ENCODE data around the gene PNPLA7. TPM values are rescaled to one million over a fixed set of nuclear protein-coding genes. Genes with fewer than 3 reads are reported as not detected.

The PNPLA7 gene
- total and polyA plus RNA-seq, 2 of the 8 experiments (the other 6 are each of a cell fraction or from before 2014, with no cell fraction given) = 0.35 to 0.47 TPM

- Histone ChIP-seq H2BK120ac (replicated peaks; ENCODE audit: low read depth, low read length) (no peak overlapping the region), H4K8ac (ENCODE audit: extremely low read depth, insufficient read depth, low read length) (no peak overlapping the region), H3K56ac (replicated peaks; ENCODE audit: insufficient read length, low read depth, low read length) (no peak overlapping the region), H3K14ac (ENCODE audit: insufficient read length) (no peak overlapping the region), H3K4me1 (replicated peaks in 1 of 4; ENCODE audit: control insufficient read depth in 3 of 4, insufficient read depth in 4 of 4, low read length in 3 of 4) (peaks cover 0 to 23% (median 7%) of the 10 kb centered on the region in 4 experiments; a peak in 6 of 7 replicates), H3K23me2 (ENCODE audit: low read depth, low read length) (peaks cover 3% of the 10 kb centered on the region; the same call in 1 of the 2 replicates), H3K4me3 (ENCODE audit: extremely low read depth in 1 of 4, insufficient read depth in 2 of 4, low read depth in 3 of 4, low read length in 4 of 4) (no peak overlapping the region), H3K36me3 (ENCODE audit: control insufficient read depth in 2 of 4, insufficient read depth in 4 of 4, low read length in 3 of 4) (peaks cover 12 to 50% (median 30%) of the 10 kb centered on the region in 4 experiments), H2AFZ (ENCODE audit: low read length) (no peak overlapping the region), H3K9me3 (ENCODE audit: insufficient read depth in 2 of 2, low read depth in 1 of 2, low read length in 1 of 2) (no peaks in the 10 kb centered on the region), H2AK5ac (ENCODE audit: low read depth, low read length) (no peak overlapping the region), H2BK5ac (ENCODE audit: low read depth, low read length) (no peak overlapping the region), H3K79me1 (ENCODE audit: low read depth, low read length) (peaks cover 30% of the 10 kb centered on the region), H3K4ac (replicated peaks; ENCODE audit: insufficient read length, low read depth, low read length) (no peak overlapping the region), H3K9ac (replicated peaks in 1 of 4; ENCODE audit: extremely low read depth in 1 of 4, low read depth in 3 of 4, low read length in 3 of 4) (no peak overlapping the region), H3K27me3 (replicated peaks in 1 of 4; ENCODE audit: control insufficient read depth in 3 of 4, extremely low read depth in 1 of 4, insufficient read depth in 3 of 4, low read length in 3 of 4) (no peaks in the 10 kb centered on the region), H3K79me2 (ENCODE audit: control insufficient read depth in 1 of 2, insufficient read depth in 2 of 2, low read length in 2 of 2) (peaks cover 12 to 21% of the 10 kb centered on the region in 2 experiments), H2BK20ac (ENCODE audit: low read length) (no peak overlapping the region), H3K18ac (ENCODE audit: extremely low read depth, low read length) (no peak overlapping the region), H3K27ac (ENCODE audit: low read depth, low read length) (no peak overlapping the region; the same call in 1 of the 2 replicates), H3K4me2 (ENCODE audit: insufficient read depth in 1 of 2, low read depth in 2 of 2, low read length in 2 of 2) (0 out of 4 replicates have a peak overlapping the region, but pooled peaks of 1 of the 2 experiments have one; percentile 23), H2BK15ac (ENCODE audit: low read length) (no peak overlapping the region), H3K23ac (ENCODE audit: insufficient read length) (no peak overlapping the region), H4K91ac (replicated peaks; ENCODE audit: insufficient read length, low read length) (no peak overlapping the region), H2BK12ac (ENCODE audit: low read depth, low read length) (no peak overlapping the region), H4K5ac (ENCODE audit: insufficient read length, low read depth, low read length) (no peak overlapping the region), H4K20me1 (replicated peaks in 1 of 2; ENCODE audit: control insufficient read depth in 1 of 2, insufficient read depth in 2 of 2, low read length in 2 of 2) (peaks cover 14 to 43% of the 10 kb centered on the region in 2 experiments)
- FAIRE-seq = no peak
- 85% methylated on average over 4 of the region's 4 CpGs; no CpG with 5 or more reads in 1 of the 2 experiments for WGBS, 2 experiments (ENCODE audit: extremely low coverage in 1 of 2, insufficient coverage in 1 of 2, insufficient read length in 1 of 2, insufficient replicate concordance in 2 of 2, low coverage in 1 of 2, low lambda C conversion rate in 2 of 2, missing lambda C conversion rate in 1 of 2)
- ChIA-PET CTCF (ENCODE audit: partially characterized antibody) (interaction anchor here (0.8 to 5.9 kb wide), 16 partner anchors 10 to 228 kb away, joined by 3 to 46 read pairs (median 6); partner anchors contain the start of genes EHMT1 and ZMYND19), POLR2A (ENCODE audit: partially characterized antibody) (interaction anchor here (0.7 to 4.6 kb wide), 11 partner anchors 9 to 208 kb away, joined by 3 to 45 read pairs (median 4); partner anchors contain the start of genes ARRDC1, EHMT1, EXD3 and NOXA1)
- no peak for TF ChIP-seq EP300 (IDR thresholded peaks at IDR 0.05; ENCODE audit: borderline replicate concordance in 1 of 2, low read depth in 2 of 2, low read length in 2 of 2)
- no peak for TF ChIP-seq SIN3A (conservative IDR thresholded peaks at IDR 0.05 in 1 of 2, IDR thresholded peaks at IDR 0.05 in 1 of 2; ENCODE audit: low read depth in 1 of 2, low read length in 2 of 2)
- TF ChIP-seq BACH1 (IDR thresholded peaks at IDR 0.05; ENCODE audit: low read length) = no peak
- TF ChIP-seq, protein P1, sequence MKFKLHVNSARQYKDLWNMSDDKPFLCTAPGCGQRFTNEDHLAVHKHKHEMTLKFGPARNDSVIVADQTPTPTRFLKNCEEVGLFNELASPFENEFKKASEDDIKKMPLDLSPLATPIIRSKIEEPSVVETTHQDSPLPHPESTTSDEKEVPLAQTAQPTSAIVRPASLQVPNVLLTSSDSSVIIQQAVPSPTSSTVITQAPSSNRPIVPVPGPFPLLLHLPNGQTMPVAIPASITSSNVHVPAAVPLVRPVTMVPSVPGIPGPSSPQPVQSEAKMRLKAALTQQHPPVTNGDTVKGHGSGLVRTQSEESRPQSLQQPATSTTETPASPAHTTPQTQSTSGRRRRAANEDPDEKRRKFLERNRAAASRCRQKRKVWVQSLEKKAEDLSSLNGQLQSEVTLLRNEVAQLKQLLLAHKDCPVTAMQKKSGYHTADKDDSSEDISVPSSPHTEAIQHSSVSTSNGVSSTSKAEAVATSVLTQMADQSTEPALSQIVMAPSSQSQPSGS (IDR thresholded peaks at IDR 0.05; ENCODE audit: low read length) = no peak
- TF ChIP-seq RXRA (IDR thresholded peaks at IDR 0.05; ENCODE audit: insufficient read depth, low read depth, low read length) = no peak
- TF ChIP-seq SUZ12 (IDR thresholded peaks at IDR 0.05; ENCODE audit: low read length) = no peak
- no peak for TF ChIP-seq KDM4A (IDR thresholded peaks at IDR 0.05; ENCODE audit: low read depth, low read length, severe bottlenecking)
- no peak for TF ChIP-seq ASH2L (IDR thresholded peaks at IDR 0.05; ENCODE audit: low read length)
- no peak for TF ChIP-seq POLR2AphosphoS5 (IDR thresholded peaks at IDR 0.05; ENCODE audit: low read depth, low read length)
- no peak for TF ChIP-seq TEAD4 (IDR thresholded peaks at IDR 0.05; ENCODE audit: low read depth, low read length)
- DNase-seq (ENCODE audit: low read depth in 1 of 2, low spot score in 2 of 2) = no peak
These were observed 30.7 kb upstream of the PNPLA7 start for GRCh38 chr9:137580954-137581322.

Data from H1 (cell line).